HCT116 (cell line): ENCODE data around the gene HOXC4. TPM values are rescaled to one million over a fixed set of nuclear protein-coding genes. Genes with fewer than 3 reads are reported as not detected.

Experiments used
- ATAC-seq: fragments of 200-7000 bp; cut with Tn5 transposase; 2 replicates; pipeline ENCODE4 v1.9.1; 2020; ENCODE audit warnings: mild to moderate bottlenecking, moderate library complexity
- BruUV-seq: library from RNA; stranded (reverse); fragments of 400-500 nt; replicated peaks from 2 replicates; lab custom pipeline; 2021; lab: Mats Ljungman, UMichigan
- CTCF ChIA-PET: fragments of 300-600 bp; sonication (Branson Sonifier 250); formaldehyde crosslinking; loops from one replicate; lab custom pipeline; 2021; ENCODE audit warnings: antibody characterized with exemption; lab: Charles Lee
- POLR2A ChIA-PET: fragments of 300-600, 350-600 bp; sonication (Branson Sonifier 250); formaldehyde crosslinking; loops from one replicate; lab custom pipeline; 2021; ENCODE audit warnings: antibody characterized with exemption; lab: Charles Lee
- RAD21 ChIA-PET, 2 experiments: fragments of 300-600 bp; sonication (Branson Sonifier 250); formaldehyde crosslinking; loops; one replicate each; lab custom pipeline; 2023; ENCODE audit warnings: low total read pairs in 2 of 2; ENCODE audit not compliant: uncharacterized antibody in 2 of 2, unreplicated experiment in 2 of 2, low non-redundant PET in 1 of 2; lab: Charles Lee
- DNase-seq: peaks from one replicate; pipeline ENCODE4 v3.0.0-alpha.2; 2010; ENCODE audit warnings: low read depth, low spot score
- H2AFZ ChIP-seq: fragments of 200-600 bp; shearing (Covaris generic), sonication (generic); 2 replicates; pipeline ENCODE4 v1.6.1; 2017; ENCODE audit warnings: low read depth, mixed run types, mixed read lengths, antibody characterized with exemption, low read length; ENCODE audit not compliant: poor library complexity, severe bottlenecking
- H3K27ac ChIP-seq: 2 replicates; pipeline ENCODE4 v1.5.1; 2012; ENCODE audit warnings: low read depth, low read length
- H3K27me3 ChIP-seq: fragments of 200-600 bp; sonication (generic); 2 replicates; pipeline ENCODE4 v1.6.1; 2016; ENCODE audit warnings: mixed run types, low read length, mixed read lengths; ENCODE audit not compliant: insufficient read depth
- H3K36me3 ChIP-seq, 2 experiments: fragments of 200-500 bp in 1 of 2; fragments of 200-600 bp in 1 of 2; sonication (Bioruptor generic) in 1 of 2; sonication (generic) in 1 of 2; 2 replicates each; pipeline versions ENCODE4 v1.5.1 to v1.6.1; 2014 to 2016; ENCODE audit warnings: low read length in 2 of 2, inconsistent platforms in 1 of 2, mixed read lengths in 1 of 2, mixed run types in 1 of 2; ENCODE audit not compliant: insufficient read depth in 2 of 2, control insufficient read depth in 1 of 2
- H3K4me1 ChIP-seq, 2 experiments: fragments of 200-600 bp in 1 of 2; sonication (generic) in 1 of 2; 2 replicates each; pipeline versions ENCODE4 v1.5.1 to v1.6.1; 2012 to 2017; ENCODE audit warnings: low read length in 2 of 2, inconsistent platforms in 1 of 2, mild to moderate bottlenecking in 1 of 2, mixed read lengths in 1 of 2, mixed run types in 1 of 2, moderate library complexity in 1 of 2; ENCODE audit not compliant: insufficient read depth in 2 of 2, control insufficient read depth in 1 of 2
- H3K4me2 ChIP-seq: fragments of 200-600 bp; sonication (generic); 2 replicates; pipeline ENCODE4 v1.6.1; 2017; ENCODE audit warnings: mixed run types, low read length, mixed read lengths
- H3K4me3 ChIP-seq, 2 experiments: fragments of 200-600 bp in 1 of 2; sonication (generic) in 1 of 2; replicated peaks in 1 of 2; 2 replicates each; pipeline ENCODE4 v1.5.1; 2011 to 2016; ENCODE audit warnings: low read length in 2 of 2, control low read depth in 1 of 2, low read depth in 1 of 2, mild to moderate bottlenecking in 1 of 2, mixed read lengths in 1 of 2, mixed run types in 1 of 2
- H3K79me2 ChIP-seq: fragments of 200-600 bp; sonication (generic); 2 replicates; pipeline ENCODE4 v1.6.1; 2017; ENCODE audit warnings: mild to moderate bottlenecking, mixed run types, low read length, moderate library complexity, mixed read lengths; ENCODE audit not compliant: insufficient read depth
- H3K9ac ChIP-seq: fragments of 200-600 bp; sonication (generic); 2 replicates; pipeline ENCODE4 v1.6.1; 2016; ENCODE audit warnings: low read length, mixed read lengths
- H3K9me2 ChIP-seq: fragments of 200-600 bp; sonication (generic), shearing (Covaris generic); 2 replicates; pipeline ENCODE4 v1.6.1; 2017; ENCODE audit warnings: mixed run types, mild to moderate bottlenecking, moderate library complexity; ENCODE audit not compliant: insufficient read depth
- H3K9me3 ChIP-seq, 2 experiments: fragments of 200-500 bp in 1 of 2; fragments of 200-600 bp in 1 of 2; sonication (Bioruptor generic) in 1 of 2; sonication (generic) in 1 of 2; 2 replicates each; pipeline ENCODE4 v1.6.1; 2014 to 2017; ENCODE audit warnings: low read length in 2 of 2, mixed read lengths in 2 of 2, inconsistent platforms in 1 of 2, low read depth in 1 of 2, mild to moderate bottlenecking in 1 of 2, mixed run types in 1 of 2, moderate library complexity in 1 of 2; ENCODE audit not compliant: control insufficient read depth in 1 of 2, insufficient read depth in 1 of 2
- H4K20me1 ChIP-seq: fragments of 200-600 bp; sonication (generic), shearing (Covaris generic); 2 replicates; pipeline ENCODE4 v1.6.1; 2017; ENCODE audit warnings: mixed run types, mild to moderate bottlenecking, moderate library complexity; ENCODE audit not compliant: insufficient read depth
- CTCF ChIP-seq, 3 experiments: fragments of 200-600 bp in 1 of 3; sonication (generic) in 1 of 3; IDR thresholded peaks in 2 of 3; conservative IDR thresholded peaks in 1 of 3; 2 replicates each; pipeline ENCODE4 v1.5.1; 2012 to 2017; ENCODE audit warnings: low read depth in 2 of 3, low read length in 2 of 3, antibody characterized with exemption in 1 of 3, borderline replicate concordance in 1 of 3, control low read depth in 1 of 3, mild to moderate bottlenecking in 1 of 3, mixed read lengths in 1 of 3, mixed run types in 1 of 3, moderate library complexity in 1 of 3; ENCODE audit not compliant: insufficient read depth in 1 of 3
- EGR1 ChIP-seq: IDR thresholded peaks from 2 replicates; pipeline ENCODE4 v1.6.1; 2012; ENCODE audit warnings: low read depth
- EZH2 ChIP-seq: fragments of 200-600 bp; sonication (generic); IDR thresholded peaks from 2 replicates; pipeline ENCODE4 v1.6.1; 2017; ENCODE audit warnings: antibody characterized with exemption, mixed run types
- FOSL1 ChIP-seq: IDR thresholded peaks from 2 replicates; pipeline ENCODE4 v1.6.1; 2012; ENCODE audit warnings: low read depth
- JUND ChIP-seq: IDR thresholded peaks from 2 replicates; pipeline ENCODE4 v1.6.1; 2012
- POLR2A ChIP-seq: IDR thresholded peaks from 2 replicates; pipeline ENCODE4 v1.7.0; 2011; ENCODE audit warnings: borderline replicate concordance; ENCODE audit not compliant: insufficient read depth, insufficient read length; ENCODE audit errors: extremely low read depth
- RAD21 ChIP-seq: IDR thresholded peaks from 2 replicates; pipeline ENCODE4 v1.6.1; 2012; ENCODE audit warnings: low read depth, mild to moderate bottlenecking
- REST ChIP-seq: IDR thresholded peaks from 2 replicates; pipeline ENCODE4 v1.6.1; 2012; ENCODE audit warnings: low read depth
- SIN3A ChIP-seq: IDR thresholded peaks from 2 replicates; pipeline ENCODE4 v1.6.1; 2012; ENCODE audit warnings: low read depth
- SRF ChIP-seq: IDR thresholded peaks from 2 replicates; pipeline ENCODE4 v1.6.1; 2012; ENCODE audit warnings: low read depth
- TCF7L2 ChIP-seq: IDR thresholded peaks from 2 replicates; pipeline ENCODE4 v1.7.0; 2011; ENCODE audit warnings: borderline replicate concordance, inconsistent platforms; ENCODE audit not compliant: insufficient read depth, insufficient read length; ENCODE audit errors: extremely low read depth
- ZNF274 ChIP-seq: fragments of 200-500 bp; sonication (Bioruptor generic); IDR thresholded peaks from 2 replicates; pipeline ENCODE4 v1.6.1; 2014; ENCODE audit warnings: mild to moderate bottlenecking, low read depth, low read length, inconsistent platforms
- intact Hi-C: fragments of 100-400 bp; cut with micrococcal nuclease; formaldehyde crosslinking; loops from 2 replicates; pipeline ENCODE4 v1.10.0; 2022
- total RNA-seq: library from RNA; stranded (reverse); gene quantifications from one replicate; pipeline ENCODE4 v1.2.1, GENCODE V29; 2021; ENCODE audit not compliant: unreplicated experiment

The HOXC4 gene
- total RNA-seq, 1 experiment from 2014 or later, result 1.5 TPM

DNA sequence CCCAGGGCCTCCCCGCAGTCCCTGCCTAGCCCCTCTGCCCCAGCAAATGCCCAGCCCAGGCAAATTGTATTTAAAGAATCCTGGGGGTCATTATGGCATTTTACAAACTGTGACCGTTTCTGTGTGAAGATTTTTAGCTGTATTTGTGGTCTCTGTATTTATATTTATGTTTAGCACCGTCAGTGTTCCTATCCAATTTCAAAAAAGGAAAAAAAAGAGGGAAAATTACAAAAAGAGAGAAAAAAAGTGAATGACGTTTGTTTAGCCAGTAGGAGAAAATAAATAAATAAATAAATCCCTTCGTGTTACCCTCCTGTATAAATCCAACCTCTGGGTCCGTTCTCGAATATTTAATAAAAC is 23.2 kb upstream of the HOXC4 start:
- Histone ChIP-seq H3K79me2 (no peaks in the 10 kb centered on the region), H3K36me3 (no peaks in the 10 kb centered on the region), H3K4me3 (no peak overlapping the region), H3K4me1 (peaks cover 7 to 20% of the 10 kb centered on the region in 2 experiments), H3K4me2 (no peak overlapping the region), H3K9me3 (no peaks in the 10 kb centered on the region), H3K27ac (no peak overlapping the region)
- no peak for DNase-seq
- BruUV-seq, result no TSS peak
- TF ChIP-seq RAD21 (no peak), JUND (no peak), ZNF274 (no peak), SRF (no peak), FOSL1 (no peak), REST (no peak), EGR1 (no peak), SIN3A (no peak), EZH2 (no peak), TCF7L2 (no peak), CTCF (IDR thresholded peaks at IDR 0.05 in 2 of 3, conservative IDR thresholded peaks at IDR 0.05 in 1 of 3; ENCODE audit: borderline replicate concordance in 1 of 3, insufficient read depth in 1 of 3, low read depth in 2 of 3, low read length in 2 of 3) (no peak), POLR2A (no peak)
- TF ChIP-seq, all 23 proteins: peak for 0
- Histone ChIP-seq H2AFZ (no peak overlapping the region), H3K27me3 (no peaks in the 10 kb centered on the region), H3K9me2 (no peaks in the 10 kb centered on the region), H4K20me1 (no peaks in the 10 kb centered on the region), H3K9ac (no peak overlapping the region)
- RAD21 ChIA-PET, result no interaction called here
- ATAC-seq, result no peak
- POLR2A ChIA-PET, result no interaction called here
- CTCF ChIA-PET, result interaction anchor here (3.5 kb wide), 1 partner anchor 163 kb away, joined by 38 read pairs; no protein-coding TSS in a partner anchor
- intact Hi-C loops, result loop anchor here (5.0 kb wide), 1 partner anchor 107 kb away; no protein-coding TSS in a partner anchor
